ENCODE data around the gene ATP1A3.

DNA sequence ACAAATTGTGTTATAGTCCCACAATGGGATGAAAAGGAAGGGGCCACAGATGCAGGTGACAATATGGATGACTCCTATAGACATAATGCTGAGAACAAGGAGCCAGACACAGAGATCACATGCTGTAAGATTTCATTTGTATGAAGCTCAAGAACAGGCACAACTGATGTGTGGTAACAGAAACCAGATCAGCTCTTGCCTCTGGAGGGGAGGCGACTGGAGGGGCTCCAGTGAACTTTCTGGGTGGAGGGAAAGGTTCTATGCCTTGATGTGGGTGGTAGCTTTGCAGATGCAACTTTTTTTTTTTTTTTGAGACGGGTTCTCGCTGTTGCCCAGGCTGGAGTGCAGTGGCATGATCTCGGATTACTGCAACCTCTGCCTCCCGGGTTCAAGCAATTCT lies 28.9 kb downstream of the ATP1A3 start:
- no peak for TF ChIP-seq POLR2A (IDR thresholded peaks at IDR 0.05)
- TF ChIP-seq, protein P1, sequence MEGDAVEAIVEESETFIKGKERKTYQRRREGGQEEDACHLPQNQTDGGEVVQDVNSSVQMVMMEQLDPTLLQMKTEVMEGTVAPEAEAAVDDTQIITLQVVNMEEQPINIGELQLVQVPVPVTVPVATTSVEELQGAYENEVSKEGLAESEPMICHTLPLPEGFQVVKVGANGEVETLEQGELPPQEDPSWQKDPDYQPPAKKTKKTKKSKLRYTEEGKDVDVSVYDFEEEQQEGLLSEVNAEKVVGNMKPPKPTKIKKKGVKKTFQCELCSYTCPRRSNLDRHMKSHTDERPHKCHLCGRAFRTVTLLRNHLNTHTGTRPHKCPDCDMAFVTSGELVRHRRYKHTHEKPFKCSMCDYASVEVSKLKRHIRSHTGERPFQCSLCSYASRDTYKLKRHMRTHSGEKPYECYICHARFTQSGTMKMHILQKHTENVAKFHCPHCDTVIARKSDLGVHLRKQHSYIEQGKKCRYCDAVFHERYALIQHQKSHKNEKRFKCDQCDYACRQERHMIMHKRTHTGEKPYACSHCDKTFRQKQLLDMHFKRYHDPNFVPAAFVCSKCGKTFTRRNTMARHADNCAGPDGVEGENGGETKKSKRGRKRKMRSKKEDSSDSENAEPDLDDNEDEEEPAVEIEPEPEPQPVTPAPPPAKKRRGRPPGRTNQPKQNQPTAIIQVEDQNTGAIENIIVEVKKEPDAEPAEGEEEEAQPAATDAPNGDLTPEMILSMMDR (IDR thresholded peaks at IDR 0.05), result no peak
